Measurements from ENCODE around the gene ISM1. TPM values are rescaled to one million over a fixed set of nuclear protein-coding genes. Genes with fewer than 3 reads are reported as not detected.
A peak's percentile ranks its signal among the peaks of the same experiment; 100 is the strongest.

Gene ISM1
- polyA plus RNA-seq, 1 experiment: not detected

DNA sequence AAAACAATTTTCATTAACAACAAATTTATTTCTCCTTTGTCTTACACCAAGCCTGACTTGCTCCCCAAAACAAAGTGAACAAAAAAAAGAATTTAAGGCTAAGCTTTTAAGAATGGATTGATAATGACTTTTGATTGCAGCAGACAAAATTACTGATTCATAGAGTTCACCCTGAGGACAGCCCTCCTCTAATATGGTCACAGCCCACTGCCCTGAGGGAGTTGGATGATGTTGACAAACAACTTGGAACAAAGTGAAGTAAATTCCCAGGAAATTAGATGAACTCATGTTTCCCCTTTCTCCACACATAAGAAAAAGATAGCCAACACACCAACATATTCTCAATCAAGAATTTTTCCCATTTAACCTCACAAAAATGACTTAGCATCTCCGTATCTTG, 7.7 kb upstream of the ISM1 start:
- DNase-seq (ENCODE audit: low read depth, low spot score): no peak
- H3K9me3 ChIP-seq (ENCODE audit: control insufficient read depth, insufficient read depth, low read length): no peaks in the 10 kb centered on the region
- ChIA-PET POLR2A (no interaction called here), CTCF (no interaction called here)
- TF ChIP-seq, protein P1, sequence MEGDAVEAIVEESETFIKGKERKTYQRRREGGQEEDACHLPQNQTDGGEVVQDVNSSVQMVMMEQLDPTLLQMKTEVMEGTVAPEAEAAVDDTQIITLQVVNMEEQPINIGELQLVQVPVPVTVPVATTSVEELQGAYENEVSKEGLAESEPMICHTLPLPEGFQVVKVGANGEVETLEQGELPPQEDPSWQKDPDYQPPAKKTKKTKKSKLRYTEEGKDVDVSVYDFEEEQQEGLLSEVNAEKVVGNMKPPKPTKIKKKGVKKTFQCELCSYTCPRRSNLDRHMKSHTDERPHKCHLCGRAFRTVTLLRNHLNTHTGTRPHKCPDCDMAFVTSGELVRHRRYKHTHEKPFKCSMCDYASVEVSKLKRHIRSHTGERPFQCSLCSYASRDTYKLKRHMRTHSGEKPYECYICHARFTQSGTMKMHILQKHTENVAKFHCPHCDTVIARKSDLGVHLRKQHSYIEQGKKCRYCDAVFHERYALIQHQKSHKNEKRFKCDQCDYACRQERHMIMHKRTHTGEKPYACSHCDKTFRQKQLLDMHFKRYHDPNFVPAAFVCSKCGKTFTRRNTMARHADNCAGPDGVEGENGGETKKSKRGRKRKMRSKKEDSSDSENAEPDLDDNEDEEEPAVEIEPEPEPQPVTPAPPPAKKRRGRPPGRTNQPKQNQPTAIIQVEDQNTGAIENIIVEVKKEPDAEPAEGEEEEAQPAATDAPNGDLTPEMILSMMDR (IDR thresholded peaks at IDR 0.05; ENCODE audit: low read depth, low read length): no peak
- peaks cover 13% of the 10 kb centered on the region for H3K27me3 ChIP-seq (ENCODE audit: control insufficient read depth, insufficient read depth, low read length)
- no peak overlapping the region for H3K27ac ChIP-seq (ENCODE audit: low read depth, low read length)
- no peak overlapping the region for H3K4me3 ChIP-seq (ENCODE audit: low read depth, low read length)

DNA sequence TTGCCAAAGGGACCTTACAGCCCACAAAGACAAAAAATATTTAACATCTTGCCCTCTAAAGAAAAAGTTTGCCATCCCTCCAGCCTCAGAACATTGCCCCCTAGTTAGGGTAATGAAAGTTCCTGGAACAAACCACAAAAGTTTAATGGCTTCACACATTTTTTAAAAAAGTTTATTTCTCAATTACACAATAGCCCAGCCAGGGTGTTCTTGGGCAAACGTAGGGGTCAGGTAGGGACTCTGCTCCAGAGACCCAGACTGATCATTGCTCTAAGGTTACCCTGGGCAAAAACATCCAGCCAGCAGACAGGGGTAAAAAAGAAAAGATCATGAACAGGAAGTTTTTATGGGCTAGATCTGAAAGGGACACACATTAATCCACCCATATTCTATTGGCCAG, 4.5 kb upstream of the ISM1 start:
- no peak overlapping the region for H3K4me3 ChIP-seq (ENCODE audit: low read depth, low read length)
- no peak overlapping the region for H3K27ac ChIP-seq (ENCODE audit: low read depth, low read length)
- H3K27me3 ChIP-seq (ENCODE audit: control insufficient read depth, insufficient read depth, low read length): peaks cover 38% of the 10 kb centered on the region
- DNase-seq (ENCODE audit: low read depth, low spot score): no peak
- ChIA-PET CTCF (no interaction called here), POLR2A (no interaction called here)
- H3K9me3 ChIP-seq (ENCODE audit: control insufficient read depth, insufficient read depth, low read length): peaks cover 9% of the 10 kb centered on the region; the same call in 1 of the 2 replicates
- TF ChIP-seq, protein P1 (IDR thresholded peaks at IDR 0.05; ENCODE audit: low read depth, low read length): no peak

DNA sequence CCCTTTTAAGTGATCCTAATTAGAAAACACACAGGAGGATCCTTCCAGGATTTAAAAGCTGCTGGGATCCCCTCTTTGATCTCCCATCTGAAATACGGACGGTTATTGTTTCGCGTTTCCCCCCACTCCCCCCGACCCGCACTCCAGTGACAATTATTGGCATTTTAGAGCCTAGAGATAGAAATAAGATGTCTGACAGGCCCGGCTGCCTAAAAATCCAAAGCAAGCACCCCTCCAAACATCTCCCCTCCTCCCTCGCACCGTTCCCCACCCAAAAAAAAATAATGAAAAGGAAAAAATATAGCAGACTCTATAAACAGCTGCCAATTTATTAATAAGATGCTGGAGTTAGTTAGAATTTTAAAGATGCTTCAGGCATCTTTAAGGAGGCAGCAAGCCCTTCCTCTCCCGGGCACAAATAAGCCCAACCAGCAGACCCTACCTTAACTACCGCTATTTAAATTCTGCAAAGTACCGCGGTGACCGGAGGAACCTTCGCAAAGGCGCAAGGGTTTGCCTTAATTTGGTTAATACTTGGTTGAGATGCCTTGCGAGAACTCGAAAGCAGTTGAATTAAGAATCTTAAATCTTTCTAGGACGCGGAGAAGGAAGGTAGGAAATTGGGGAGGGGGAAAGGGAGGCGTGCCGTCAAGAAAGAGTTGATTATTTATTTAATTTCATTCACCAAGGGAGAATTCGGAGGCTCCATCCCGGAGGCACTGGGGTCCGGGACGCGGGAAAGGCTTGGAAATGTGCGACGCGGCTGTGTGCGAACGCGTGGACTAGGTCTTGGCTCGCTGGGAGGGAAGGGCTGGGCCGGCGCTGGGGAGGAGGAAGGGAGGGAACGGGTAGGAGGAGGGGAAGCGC, 1.5 kb upstream of the ISM1 start:
- H3K9me3 ChIP-seq (ENCODE audit: control insufficient read depth, insufficient read depth, low read length): peaks cover 9% of the 10 kb centered on the region; the same call in 1 of the 2 replicates
- H3K27me3 ChIP-seq (ENCODE audit: control insufficient read depth, insufficient read depth, low read length): peaks cover 48% of the 10 kb centered on the region
- peak overlapping the region; percentile 10; the same call in 1 of the 2 replicates for H3K4me3 ChIP-seq (ENCODE audit: low read depth, low read length)
- ChIA-PET CTCF (interaction anchor here (0.7 to 0.9 kb wide), 2 partner anchors 83 to 101 kb away, joined by 3 to 11 read pairs; no protein-coding TSS in a partner anchor), POLR2A (no interaction called here)
- H3K27ac ChIP-seq (ENCODE audit: low read depth, low read length): no peak overlapping the region
- DNase-seq (ENCODE audit: low read depth, low spot score): no peak
- TF ChIP-seq, protein P1 (IDR thresholded peaks at IDR 0.05; ENCODE audit: low read depth, low read length): no peak

DNA sequence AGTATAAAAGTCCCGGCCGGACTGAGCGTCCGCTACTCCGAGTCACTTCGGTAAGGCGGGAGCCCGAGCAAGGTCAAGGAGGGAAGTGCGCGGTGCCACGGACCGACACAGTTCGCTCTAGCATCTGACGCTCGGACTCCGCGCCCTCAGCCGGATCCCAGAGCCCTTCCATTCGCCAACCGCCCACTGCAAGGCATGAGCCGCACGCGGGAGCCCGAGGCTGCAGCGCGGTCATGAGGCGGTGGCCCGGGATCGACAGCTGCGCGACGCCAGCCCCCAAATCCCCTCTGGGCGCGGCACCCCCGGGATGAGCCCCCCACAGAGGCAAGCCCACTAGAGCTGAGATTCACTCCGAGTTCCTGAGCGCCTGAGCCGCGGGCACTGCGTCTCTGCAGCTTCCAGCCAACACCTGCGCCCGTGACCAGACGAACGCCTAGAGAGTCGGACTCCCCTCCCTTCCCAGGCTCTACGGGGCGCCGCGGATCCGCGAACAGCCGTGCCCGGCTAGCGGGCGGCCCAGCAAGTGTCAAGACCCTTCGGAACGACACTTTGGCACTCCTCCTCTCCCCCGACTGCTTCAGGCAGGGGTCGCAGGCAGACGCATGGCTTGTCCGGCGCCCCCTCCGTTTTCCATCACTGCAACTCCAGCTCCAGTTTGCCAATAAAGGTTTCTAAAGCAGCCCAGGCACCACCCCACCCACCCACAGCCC, 725 bp upstream of the ISM1 start:
- ChIA-PET CTCF (interaction anchor here (0.9 kb wide), 1 partner anchor 101 kb away, joined by 3 read pairs; no protein-coding TSS in a partner anchor), POLR2A (no interaction called here)
- Histone ChIP-seq H3K9me3 (ENCODE audit: control insufficient read depth, insufficient read depth, low read length) (peaks cover 9% of the 10 kb centered on the region; the same call in 1 of the 2 replicates), H3K4me3 (ENCODE audit: low read depth, low read length) (peak overlapping the region; percentile 43; the same call in 1 of the 2 replicates), H3K27me3 (ENCODE audit: control insufficient read depth, insufficient read depth, low read length) (peaks cover 48% of the 10 kb centered on the region), H3K27ac (ENCODE audit: low read depth, low read length) (no peak overlapping the region)
- DNase-seq (ENCODE audit: low read depth, low spot score): no peak
- TF ChIP-seq, protein P1 (IDR thresholded peaks at IDR 0.05; ENCODE audit: low read depth, low read length): no peak
